ENCODE results near the gene ARHGAP22. TPM values are rescaled to one million over a fixed set of nuclear protein-coding genes. Genes with fewer than 3 reads are reported as not detected.
A peak's percentile ranks its signal among the peaks of the same experiment; 100 is the strongest.

The ARHGAP22 gene
- polyA plus RNA-seq, 1 of the 3 experiments (the other 2 are of a cell fraction), result 12.4 TPM

DNA sequence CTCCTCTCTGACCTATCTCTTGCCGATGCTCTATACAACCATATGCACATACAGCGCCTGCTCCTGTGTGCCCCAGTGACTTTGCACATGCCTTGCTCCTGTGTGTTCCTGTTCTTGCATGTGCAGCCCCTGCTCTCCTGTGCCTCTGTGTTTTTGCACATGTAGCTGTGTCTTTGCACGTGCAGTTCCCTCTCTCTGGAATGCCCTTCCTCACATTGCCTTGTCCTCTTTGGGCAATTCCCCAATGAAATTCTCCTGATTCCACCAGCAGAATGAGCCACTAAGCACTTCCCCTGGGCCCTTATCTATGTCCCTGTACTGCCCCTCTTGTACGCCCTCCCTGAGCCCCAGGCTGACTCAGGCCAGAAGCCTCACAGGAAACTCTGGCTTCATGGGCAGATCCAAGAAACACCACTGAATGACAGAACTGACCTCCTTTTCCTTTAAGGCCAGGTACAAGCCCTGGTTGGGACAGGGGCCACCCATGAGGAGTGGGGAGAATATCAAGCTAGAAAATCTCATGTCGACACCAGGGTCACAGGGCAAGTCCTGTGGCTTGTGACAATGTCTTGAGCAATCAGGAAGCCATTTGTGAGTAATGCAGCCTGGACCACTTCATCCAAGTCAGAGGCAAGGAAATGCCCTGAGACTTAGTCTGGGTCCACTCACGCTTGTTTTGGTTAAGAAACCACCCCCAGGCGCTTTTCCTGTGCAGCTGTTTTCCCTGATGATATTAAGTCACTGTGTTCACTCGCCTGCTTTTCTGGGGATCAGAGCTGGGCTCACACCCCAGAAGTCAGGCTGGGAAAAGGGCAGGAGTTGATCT, 1.9 kb upstream of the ARHGAP22 start (continued):
- no peak for TF ChIP-seq GATA2 (CRISPR knock-in tag; IDR thresholded peaks at IDR 0.05)
- TF ChIP-seq FOXJ3 (CRISPR knock-in tag; IDR thresholded peaks at IDR 0.05), result no peak
- TF ChIP-seq REST (IDR thresholded peaks at IDR 0.05; ENCODE audit: low read depth, low read length), result no peak
- peak; percentile 84; the same call in 1 of the 2 replicates for TF ChIP-seq RXRA (IDR thresholded peaks at IDR 0.05; ENCODE audit: borderline replicate concordance, low read depth)
- TF ChIP-seq TEAD4 (IDR thresholded peaks at IDR 0.05; ENCODE audit: borderline replicate concordance, insufficient read depth), result peak; percentile 88
- TF ChIP-seq TCF12 (IDR thresholded peaks at IDR 0.05), result peak; percentile 94
- no peak for TF ChIP-seq RFX5 (IDR thresholded peaks at IDR 0.05; ENCODE audit: low read length)
- no peak for TF ChIP-seq TAF1 (IDR thresholded peaks at IDR 0.05; ENCODE audit: borderline replicate concordance, low read depth, low read length)
- TF ChIP-seq NRF1 (IDR thresholded peaks at IDR 0.05; ENCODE audit: low read depth, low read length), result no peak

- no peak for DNase-seq
- Histone ChIP-seq H3K9me2 (no peaks in the 10 kb centered on the region), H3K27me3 (ENCODE audit: insufficient read depth) (no peaks in the 10 kb centered on the region), H4K20me1 (ENCODE audit: insufficient read depth) (no peaks in the 10 kb centered on the region), H3K4me1 (ENCODE audit: control insufficient read depth in 1 of 2, insufficient read depth in 2 of 2, low read depth in 1 of 2, low read length in 1 of 2) (peaks cover 31 to 34% of the 10 kb centered on the region in 2 experiments), H3K4me3 (ENCODE audit: low read depth in 2 of 2, low read length in 1 of 2) (peak overlapping the region in 1 of 2 experiments; percentile 76; a peak in 2 of 4 replicates), H3K9me3 (no peaks in the 10 kb centered on the region), H3K9ac (peak overlapping the region; percentile 52; the same call in 1 of the 2 replicates), H2AFZ (ENCODE audit: low read depth) (no peak overlapping the region), H3K36me3 (replicated peaks in 1 of 2; ENCODE audit: control insufficient read depth in 1 of 2, insufficient read depth in 2 of 2, low read length in 1 of 2) (peaks cover 0 to 3% of the 10 kb centered on the region in 2 experiments), H3K79me2 (ENCODE audit: insufficient read depth) (peaks cover 57% of the 10 kb centered on the region), H3K27ac (ENCODE audit: low read depth in 2 of 2, low read length in 1 of 2) (peak overlapping the region in 1 of 2 experiments; percentile 80; a peak in 3 of 4 replicates), H3K4me2 (peak overlapping the region; percentile 92), H3F3A (replicated peaks; ENCODE audit: insufficient read depth) (peaks cover 27% of the 10 kb centered on the region)
- TF ChIP-seq FOXM1 (IDR thresholded peaks at IDR 0.05; ENCODE audit: low read depth) (no peak), FOXJ3 (CRISPR knock-in tag; IDR thresholded peaks at IDR 0.05) (no peak), NFIC (IDR thresholded peaks at IDR 0.05; ENCODE audit: borderline replicate concordance) (no peak), RCOR1 (IDR thresholded peaks at IDR 0.05; ENCODE audit: low read length) (no peak), JUND (IDR thresholded peaks at IDR 0.05) (no peak), RAD21 (IDR thresholded peaks at IDR 0.05; ENCODE audit: low read length) (no peak), RFX5 (IDR thresholded peaks at IDR 0.05; ENCODE audit: low read length) (no peak)
- TF ChIP-seq, protein P1, sequence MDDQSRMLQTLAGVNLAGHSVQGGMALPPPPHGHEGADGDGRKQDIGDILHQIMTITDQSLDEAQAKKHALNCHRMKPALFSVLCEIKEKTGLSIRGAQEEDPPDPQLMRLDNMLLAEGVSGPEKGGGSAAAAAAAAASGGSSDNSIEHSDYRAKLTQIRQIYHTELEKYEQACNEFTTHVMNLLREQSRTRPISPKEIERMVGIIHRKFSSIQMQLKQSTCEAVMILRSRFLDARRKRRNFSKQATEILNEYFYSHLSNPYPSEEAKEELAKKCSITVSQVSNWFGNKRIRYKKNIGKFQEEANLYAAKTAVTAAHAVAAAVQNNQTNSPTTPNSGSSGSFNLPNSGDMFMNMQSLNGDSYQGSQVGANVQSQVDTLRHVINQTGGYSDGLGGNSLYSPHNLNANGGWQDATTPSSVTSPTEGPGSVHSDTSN (IDR thresholded peaks at IDR 0.05), result no peak
- TF ChIP-seq, protein P2, sequence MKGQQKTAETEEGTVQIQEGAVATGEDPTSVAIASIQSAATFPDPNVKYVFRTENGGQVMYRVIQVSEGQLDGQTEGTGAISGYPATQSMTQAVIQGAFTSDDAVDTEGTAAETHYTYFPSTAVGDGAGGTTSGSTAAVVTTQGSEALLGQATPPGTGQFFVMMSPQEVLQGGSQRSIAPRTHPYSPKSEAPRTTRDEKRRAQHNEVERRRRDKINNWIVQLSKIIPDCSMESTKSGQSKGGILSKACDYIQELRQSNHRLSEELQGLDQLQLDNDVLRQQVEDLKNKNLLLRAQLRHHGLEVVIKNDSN (IDR thresholded peaks at IDR 0.05; ENCODE audit: borderline replicate concordance, low read depth), result no peak
- TF ChIP-seq, protein P3, sequence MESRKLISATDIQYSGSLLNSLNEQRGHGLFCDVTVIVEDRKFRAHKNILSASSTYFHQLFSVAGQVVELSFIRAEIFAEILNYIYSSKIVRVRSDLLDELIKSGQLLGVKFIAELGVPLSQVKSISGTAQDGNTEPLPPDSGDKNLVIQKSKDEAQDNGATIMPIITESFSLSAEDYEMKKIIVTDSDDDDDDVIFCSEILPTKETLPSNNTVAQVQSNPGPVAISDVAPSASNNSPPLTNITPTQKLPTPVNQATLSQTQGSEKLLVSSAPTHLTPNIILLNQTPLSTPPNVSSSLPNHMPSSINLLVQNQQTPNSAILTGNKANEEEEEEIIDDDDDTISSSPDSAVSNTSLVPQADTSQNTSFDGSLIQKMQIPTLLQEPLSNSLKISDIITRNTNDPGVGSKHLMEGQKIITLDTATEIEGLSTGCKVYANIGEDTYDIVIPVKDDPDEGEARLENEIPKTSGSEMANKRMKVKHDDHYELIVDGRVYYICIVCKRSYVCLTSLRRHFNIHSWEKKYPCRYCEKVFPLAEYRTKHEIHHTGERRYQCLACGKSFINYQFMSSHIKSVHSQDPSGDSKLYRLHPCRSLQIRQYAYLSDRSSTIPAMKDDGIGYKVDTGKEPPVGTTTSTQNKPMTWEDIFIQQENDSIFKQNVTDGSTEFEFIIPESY (IDR thresholded peaks at IDR 0.05; ENCODE audit: borderline replicate concordance, low read depth), result no peak
- WGBS (ENCODE audit: low lambda C conversion rate), result 82% methylated on average over 4 of the region's 7 CpGs
- ChIA-PET POLR2A (interaction anchor here (0.5 to 1.9 kb wide), 3 partner anchors 9 to 207 kb away, joined by 3 to 7 read pairs (median 4); no protein-coding TSS in a partner anchor), CTCF (interaction anchor here (0.7 to 10.6 kb wide), 9 partner anchors 7 to 71 kb away, joined by 3 to 148 read pairs (median 10); no protein-coding TSS in a partner anchor)
Measured at GRCh38 chr10:48605786-48606529, 1.1 kb upstream of the ARHGAP22 start.
